ENCODE measurements around the gene RSPH6A. TPM values are rescaled to one million over a fixed set of nuclear protein-coding genes. Genes with fewer than 3 reads are reported as not detected.

The RSPH6A gene
- total and polyA plus RNA-seq, 2 of the 13 experiments (the other 11 are each of a cell fraction or from before 2014, with no cell fraction given), result 0.07 TPM; not detected in 1

GRCh38 chr19:45862564-45863334, 47.6 kb upstream of the RSPH6A start, which contains the start of gene SYMPK (continued):
- no peak for TF ChIP-seq LRRFIP1 (CRISPR knock-in tag; conservative IDR thresholded peaks at IDR 0.05)
- no peak for TF ChIP-seq PAF1 (CRISPR knock-in tag; IDR thresholded peaks at IDR 0.05)
- no peak for TF ChIP-seq TCF7L2 (IDR thresholded peaks at IDR 0.05; ENCODE audit: low read depth, low read length)
- no peak for TF ChIP-seq ZNF780A (CRISPR knock-in tag; IDR thresholded peaks at IDR 0.05)
- TF ChIP-seq ZNF580 (CRISPR knock-in tag; IDR thresholded peaks at IDR 0.05; ENCODE audit: borderline replicate concordance, low read depth), result no peak
- TF ChIP-seq SNRNP70 (IDR thresholded peaks at IDR 0.05; ENCODE audit: low read depth, low read length), result no peak
- no peak for TF ChIP-seq NCOA1 (CRISPR knock-in tag; IDR thresholded peaks at IDR 0.05)
- TF ChIP-seq CSRNP2 (CRISPR knock-in tag; conservative IDR thresholded peaks at IDR 0.05; ENCODE audit: low read depth), result no peak
- no peak for TF ChIP-seq IKZF4 (CRISPR knock-in tag; IDR thresholded peaks at IDR 0.05; ENCODE audit: borderline replicate concordance, low read depth, not compliant biosample characterization)
- TF ChIP-seq ZNF576 (CRISPR knock-in tag; IDR thresholded peaks at IDR 0.05), result no peak
- TF ChIP-seq ZNF558 (CRISPR knock-in tag; IDR thresholded peaks at IDR 0.05; ENCODE audit: borderline replicate concordance), result no peak
- TF ChIP-seq ZNF7 (CRISPR knock-in tag; IDR thresholded peaks at IDR 0.05), result no peak
- TF ChIP-seq PRDM10 (CRISPR knock-in tag; IDR thresholded peaks at IDR 0.05; ENCODE audit: low read depth), result peak; percentile 67; the same call in 1 of the 2 replicates
- no peak for TF ChIP-seq ZNF333 (CRISPR knock-in tag; IDR thresholded peaks at IDR 0.05; ENCODE audit: borderline replicate concordance)
- no peak for TF ChIP-seq NFRKB (IDR thresholded peaks at IDR 0.05)
- no peak for TF ChIP-seq ZNF230 (CRISPR knock-in tag; IDR thresholded peaks at IDR 0.05)
- no peak for TF ChIP-seq TEF (CRISPR knock-in tag; IDR thresholded peaks at IDR 0.05)

All from HepG2 (cell line).